Hematopoietic multipotent progenitor cell treated with erythropoietin and hydrocortisone succinate and interleukin-3 and kit ligand, for 6 days (in vitro differentiated cells): Measurements from ENCODE around the gene ADGRE2.

Experiments used
- DNase-seq: peaks from one replicate; pipeline ENCODE4 v3.0.0-alpha.2; 2015

The ADGRE2 gene

GRCh38 chr19:14731200-14731599 lies 47.2 kb downstream of the ADGRE2 start:
- no peak for DNase-seq

- no peak for DNase-seq
Measured at GRCh38 chr19:14728595-14728994, 49.8 kb downstream of the ADGRE2 start.

GRCh38 chr19:14722127-14722526 lies 56.2 kb downstream of the ADGRE2 start:
- DNase-seq = no peak

GRCh38 chr19:14719162-14719561 lies 59.2 kb downstream of the ADGRE2 start:
- no peak for DNase-seq

GRCh38 chr19:14718522-14719116 lies 59.7 kb downstream of the ADGRE2 start:
- peak; percentile 7 for DNase-seq

- DNase-seq = no peak
Measured at GRCh38 chr19:14715841-14716240, 62.5 kb downstream of the ADGRE2 start.

GRCh38 chr19:14704450-14704849 lies 73.9 kb downstream of the ADGRE2 start:
- no peak for DNase-seq

- DNase-seq = no peak
Measured at GRCh38 chr19:14703833-14704232, 74.5 kb downstream of the ADGRE2 start.

GRCh38 chr19:14700711-14701375 lies 77.5 kb downstream of the ADGRE2 start:
- peak; percentile 47 for DNase-seq

GRCh38 chr19:14699641-14700040 lies 78.7 kb downstream of the ADGRE2 start:
- DNase-seq = no peak

- DNase-seq = no peak
Measured at GRCh38 chr19:14695471-14695870, 82.9 kb downstream of the ADGRE2 start.

GRCh38 chr19:14694641-14695266 lies 83.6 kb downstream of the ADGRE2 start:
- no peak for DNase-seq

- DNase-seq = peak; percentile 98
Measured at GRCh38 chr19:14689598-14690503, 88.5 kb downstream of the ADGRE2 start, which contains the start of gene ZNF333. Gene ZNF333 (plus strand): TSS chr19:14690048. CDS start chr19:14693492, 3,444 bp downstream.

- DNase-seq = peak; percentile 74
Measured at GRCh38 chr19:14686411-14686810, 91.9 kb downstream of the ADGRE2 start.

- DNase-seq = peak; percentile 75
Measured at GRCh38 chr19:14683439-14683838, 94.9 kb downstream of the ADGRE2 start.
